ENCODE data around the gene DBH. TPM values are rescaled to one million over a fixed set of nuclear protein-coding genes. Genes with fewer than 3 reads are reported as not detected.

DBH gene
- total and polyA plus RNA-seq, 2 donors from 2014 or later: 0.39 TPM; not detected in 1

- Histone ChIP-seq H3K9ac (ENCODE audit: low read length in 3 of 3) (no peak overlapping the region), H3K27me3 (ENCODE audit: control insufficient read depth, insufficient read depth, low read length) (no peaks in the 10 kb centered on the region), H3K4me1 (ENCODE audit: control insufficient read depth in 2 of 3, insufficient read depth in 2 of 3, low read depth in 1 of 3, low read length in 3 of 3) (no peaks in the 10 kb centered on the region), H3K9me3 (ENCODE audit: control insufficient read depth in 2 of 3, insufficient read depth in 1 of 3, low read length in 3 of 3) (no peaks in the 10 kb centered on the region), H3K27ac (ENCODE audit: low read depth in 2 of 2, low read length in 2 of 2) (no peak overlapping the region), H3K36me3 (ENCODE audit: control insufficient read depth in 2 of 3, insufficient read depth in 3 of 3, low read length in 3 of 3) (peaks cover 0 to 7% (median 0%) of the 10 kb centered on the region in 3 donors), H3K4me3 (ENCODE audit: low read length in 3 of 3) (no peak overlapping the region)
- FAIRE-seq (no peak), DNase-seq (peak in 1 of 5 donors; percentile 33)
- TF ChIP-seq, protein P1, sequence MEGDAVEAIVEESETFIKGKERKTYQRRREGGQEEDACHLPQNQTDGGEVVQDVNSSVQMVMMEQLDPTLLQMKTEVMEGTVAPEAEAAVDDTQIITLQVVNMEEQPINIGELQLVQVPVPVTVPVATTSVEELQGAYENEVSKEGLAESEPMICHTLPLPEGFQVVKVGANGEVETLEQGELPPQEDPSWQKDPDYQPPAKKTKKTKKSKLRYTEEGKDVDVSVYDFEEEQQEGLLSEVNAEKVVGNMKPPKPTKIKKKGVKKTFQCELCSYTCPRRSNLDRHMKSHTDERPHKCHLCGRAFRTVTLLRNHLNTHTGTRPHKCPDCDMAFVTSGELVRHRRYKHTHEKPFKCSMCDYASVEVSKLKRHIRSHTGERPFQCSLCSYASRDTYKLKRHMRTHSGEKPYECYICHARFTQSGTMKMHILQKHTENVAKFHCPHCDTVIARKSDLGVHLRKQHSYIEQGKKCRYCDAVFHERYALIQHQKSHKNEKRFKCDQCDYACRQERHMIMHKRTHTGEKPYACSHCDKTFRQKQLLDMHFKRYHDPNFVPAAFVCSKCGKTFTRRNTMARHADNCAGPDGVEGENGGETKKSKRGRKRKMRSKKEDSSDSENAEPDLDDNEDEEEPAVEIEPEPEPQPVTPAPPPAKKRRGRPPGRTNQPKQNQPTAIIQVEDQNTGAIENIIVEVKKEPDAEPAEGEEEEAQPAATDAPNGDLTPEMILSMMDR (IDR thresholded peaks at IDR 0.05; ENCODE audit: borderline replicate concordance, extremely low read depth, insufficient read depth): no peak
- intact Hi-C loops (cut with DNase I): no loop called here
These were observed 53.1 kb downstream of the DBH start for GRCh38 chr9:133689151-133689763.

DNA sequence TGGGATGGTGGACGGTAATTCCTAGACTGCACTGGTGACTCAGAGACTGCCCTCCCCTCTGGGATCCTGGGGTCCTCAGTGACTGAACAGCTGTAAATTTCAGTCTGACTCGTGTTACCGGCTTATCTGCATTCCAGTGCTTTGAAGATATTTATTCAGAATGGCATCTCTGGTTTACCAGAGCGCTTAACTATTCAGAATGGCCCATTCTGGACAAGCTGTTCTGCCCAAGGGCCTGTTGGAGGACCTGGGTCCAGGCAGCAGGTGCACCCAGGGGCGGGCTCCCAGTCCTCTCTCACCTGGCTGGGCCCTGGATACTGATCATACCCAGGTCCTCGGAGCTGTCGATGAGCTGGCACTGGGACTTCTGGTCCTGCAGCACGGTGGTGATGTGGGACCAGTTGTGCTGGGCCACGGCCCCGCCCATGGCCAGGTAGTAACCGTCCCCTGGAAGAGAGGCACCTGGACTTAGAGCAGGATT, 54.0 kb downstream of the DBH start:
- intact Hi-C loops (cut with DNase I): no loop called here
- Histone ChIP-seq H3K9ac (ENCODE audit: low read length in 3 of 3) (no peak overlapping the region), H3K27me3 (ENCODE audit: control insufficient read depth, insufficient read depth, low read length) (no peaks in the 10 kb centered on the region), H3K36me3 (ENCODE audit: control insufficient read depth in 2 of 3, insufficient read depth in 3 of 3, low read length in 3 of 3) (peaks cover 0 to 7% (median 0%) of the 10 kb centered on the region in 3 donors), H3K27ac (ENCODE audit: low read depth in 2 of 2, low read length in 2 of 2) (no peak overlapping the region), H3K4me3 (ENCODE audit: low read length in 3 of 3) (no peak overlapping the region), H3K4me1 (ENCODE audit: control insufficient read depth in 2 of 3, insufficient read depth in 2 of 3, low read depth in 1 of 3, low read length in 3 of 3) (no peaks in the 10 kb centered on the region), H3K9me3 (ENCODE audit: control insufficient read depth in 2 of 3, insufficient read depth in 1 of 3, low read length in 3 of 3) (no peaks in the 10 kb centered on the region)
- DNase-seq (peak; percentile 73 to 92 (median 86)), FAIRE-seq (no peak)
- TF ChIP-seq, protein P1 (IDR thresholded peaks at IDR 0.05; ENCODE audit: borderline replicate concordance, extremely low read depth, insufficient read depth): no peak

DNA sequence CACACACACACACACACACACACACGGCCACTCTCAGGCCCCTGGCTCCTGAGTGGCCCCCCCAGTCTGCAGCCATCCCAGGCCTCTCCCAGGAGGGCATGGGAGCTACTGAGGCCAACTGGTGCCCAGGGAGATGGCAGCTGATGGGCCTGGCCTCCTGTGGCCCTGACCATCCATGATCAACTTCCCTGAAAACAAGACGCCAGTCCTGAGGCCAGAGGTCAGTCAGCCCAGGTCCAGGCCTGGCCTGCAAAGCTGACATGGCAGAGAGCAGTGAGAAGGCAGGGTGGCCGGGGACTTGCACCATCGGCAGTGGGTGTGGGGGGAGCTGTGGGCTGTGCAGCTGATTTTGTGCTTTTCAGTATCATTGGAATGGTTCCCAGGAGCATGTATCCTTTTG, 55.0 kb downstream of the DBH start:
- H3K36me3 ChIP-seq (ENCODE audit: control insufficient read depth in 2 of 3, insufficient read depth in 3 of 3, low read length in 3 of 3): peaks cover 0 to 7% (median 0%) of the 10 kb centered on the region in 3 donors
- intact Hi-C loops (cut with DNase I): no loop called here
- FAIRE-seq: no peak
- no peaks in the 10 kb centered on the region for H3K4me1 ChIP-seq (ENCODE audit: control insufficient read depth in 2 of 3, insufficient read depth in 2 of 3, low read depth in 1 of 3, low read length in 3 of 3)
- no peaks in the 10 kb centered on the region for H3K9me3 ChIP-seq (ENCODE audit: control insufficient read depth in 2 of 3, insufficient read depth in 1 of 3, low read length in 3 of 3)
- TF ChIP-seq, protein P1 (IDR thresholded peaks at IDR 0.05; ENCODE audit: borderline replicate concordance, extremely low read depth, insufficient read depth): no peak
- H3K4me3 ChIP-seq (ENCODE audit: low read length in 3 of 3): no peak overlapping the region
- H3K9ac ChIP-seq (ENCODE audit: low read length in 3 of 3): no peak overlapping the region
- peak in 1 of 5 donors; percentile 56 for DNase-seq
- H3K27ac ChIP-seq (ENCODE audit: low read depth in 2 of 2, low read length in 2 of 2): no peak overlapping the region
- H3K27me3 ChIP-seq (ENCODE audit: control insufficient read depth, insufficient read depth, low read length): no peaks in the 10 kb centered on the region

Measured in kidney (tissue), 14 donors.